ENCODE data around the gene LAP3.

DNA sequence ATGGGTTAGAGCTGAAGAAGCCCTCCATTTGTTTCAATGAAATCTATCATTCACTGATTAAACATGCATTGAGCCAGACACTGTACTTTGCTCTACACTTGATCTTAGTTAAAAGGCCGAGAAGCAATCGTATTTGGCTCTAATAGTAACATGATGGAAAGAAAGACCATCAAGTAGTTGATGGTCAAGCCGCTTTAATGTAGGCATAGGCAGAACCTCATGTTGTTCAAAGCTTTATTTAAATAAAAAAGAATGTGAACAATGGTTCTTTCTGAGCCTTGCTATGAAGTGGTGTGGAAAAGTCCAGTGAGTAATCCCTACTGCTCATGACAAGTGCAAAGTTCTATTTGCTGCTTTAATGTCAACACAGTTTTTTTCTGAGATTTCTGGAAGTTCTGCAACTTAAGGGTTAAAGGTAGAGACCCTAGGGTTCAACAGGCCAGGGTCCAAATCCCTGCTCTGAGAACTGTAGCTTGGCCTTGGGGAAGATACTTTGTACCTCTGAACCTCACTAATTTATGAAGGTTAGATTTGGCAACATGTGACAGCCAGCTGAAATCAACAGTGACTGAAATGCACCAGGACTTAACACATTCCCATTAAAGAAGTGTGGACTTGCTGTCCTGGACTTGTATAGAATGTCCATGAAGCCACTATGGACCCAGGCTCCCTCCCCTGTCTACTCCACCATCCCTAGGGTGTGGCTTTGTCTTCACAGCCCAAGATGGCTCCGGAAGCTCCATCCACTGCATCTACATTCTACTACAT lies 17.9 kb upstream of the LAP3 start:
- no peak for TF ChIP-seq POLR2AphosphoS5 (IDR thresholded peaks at IDR 0.05; ENCODE audit: low read depth, low read length)
- TF ChIP-seq TAF1 (IDR thresholded peaks at IDR 0.05; ENCODE audit: borderline replicate concordance, insufficient read depth, low read length) = no peak
- TF ChIP-seq REST (IDR thresholded peaks at IDR 0.05; ENCODE audit: insufficient read depth in 1 of 2, low read depth in 2 of 2, low read length in 2 of 2) = no peak
- TF ChIP-seq SIN3A (IDR thresholded peaks at IDR 0.05; ENCODE audit: borderline replicate concordance, insufficient read depth, low read length) = no peak

Data from PFSK-1 (cell line).